ENCODE data around the gene ARL4A.
"Not testable (repeated sequence)": the region's sequence is repeated elsewhere in the genome, so short reads cannot be mapped to it uniquely, and the experiment has no call there.

The ARL4A gene

DNA sequence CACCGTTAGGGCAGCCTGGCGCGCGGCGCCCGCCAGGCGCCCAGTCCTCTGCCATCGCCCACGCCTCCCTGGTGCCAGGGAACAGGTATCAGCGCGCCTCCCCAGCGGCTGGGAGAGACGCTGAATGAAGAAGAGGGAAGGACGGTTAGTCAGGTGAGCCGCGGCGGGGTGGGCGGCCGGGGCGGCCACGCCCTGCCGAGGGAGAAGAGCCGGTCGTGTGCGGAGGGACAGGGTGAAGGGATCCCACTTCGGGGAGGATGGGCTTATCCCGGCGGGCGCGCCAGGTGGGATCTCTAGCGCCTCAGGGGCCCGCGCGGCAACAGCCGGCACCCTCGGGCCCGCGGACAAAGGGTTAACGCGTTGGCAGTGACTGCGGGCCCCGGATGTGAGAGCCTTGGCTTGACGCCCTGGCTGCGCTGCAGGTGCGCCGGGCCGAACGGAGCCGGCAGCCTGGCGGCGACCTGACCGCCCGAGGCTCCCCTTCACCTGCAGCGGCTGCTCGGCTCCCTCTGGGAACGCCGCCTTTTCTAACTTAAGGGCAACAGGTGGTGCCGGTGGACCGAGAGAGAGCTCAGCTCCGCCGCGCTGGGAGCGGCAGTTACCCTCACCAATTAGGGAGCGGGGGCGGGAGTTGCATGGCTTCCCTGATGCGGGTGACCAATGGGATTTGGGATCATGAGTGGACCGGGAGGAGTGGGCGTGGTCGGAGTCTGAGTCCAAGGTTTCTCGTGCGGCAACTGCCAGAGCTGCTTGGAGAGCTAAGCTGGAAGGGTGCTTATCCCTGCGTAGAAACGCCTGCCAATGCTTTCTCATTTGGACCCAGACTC, at the start of gene ARL4A:
ARL4A (plus strand) TSS at position 743 of the 827 bp plus-strand sequence. CDS start 622 bp downstream, outside the sequence.
- peak; percentile 96 for DNase-seq

GRCh38 chr7:12637819-12638592, 49.4 kb upstream of the ARL4A start:
- DNase-seq = peak; percentile 11

GRCh38 chr7:12638851-12639456, 48.5 kb upstream of the ARL4A start:
- peak; percentile 51 for DNase-seq

- peak; percentile 42 for DNase-seq
Observed at GRCh38 chr7:12640299-12641096, 46.9 kb upstream of the ARL4A start.

- no peak for DNase-seq
Observed at GRCh38 chr7:12641196-12641595, 46.2 kb upstream of the ARL4A start.

DNA sequence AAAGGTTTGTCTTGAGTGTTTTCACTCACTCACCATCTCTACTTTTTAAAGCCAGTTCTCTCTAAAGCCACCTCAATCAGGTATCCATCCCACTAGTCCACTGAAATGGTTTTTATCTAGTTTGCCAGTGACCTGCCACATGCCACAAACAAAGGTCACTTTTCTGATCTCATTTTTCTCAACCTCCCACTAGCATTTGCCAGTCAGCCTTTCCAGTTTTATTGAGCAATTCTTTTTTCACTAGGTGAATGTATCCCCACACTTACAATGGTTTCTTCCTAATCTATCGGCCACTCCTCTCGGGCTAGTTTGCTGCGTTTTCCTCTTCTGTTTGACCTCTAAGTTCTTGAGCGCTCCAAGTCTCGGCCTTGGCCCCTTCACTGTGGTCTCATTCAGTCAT, 44.9 kb upstream of the ARL4A start:
- DNase-seq = no peak

DNA sequence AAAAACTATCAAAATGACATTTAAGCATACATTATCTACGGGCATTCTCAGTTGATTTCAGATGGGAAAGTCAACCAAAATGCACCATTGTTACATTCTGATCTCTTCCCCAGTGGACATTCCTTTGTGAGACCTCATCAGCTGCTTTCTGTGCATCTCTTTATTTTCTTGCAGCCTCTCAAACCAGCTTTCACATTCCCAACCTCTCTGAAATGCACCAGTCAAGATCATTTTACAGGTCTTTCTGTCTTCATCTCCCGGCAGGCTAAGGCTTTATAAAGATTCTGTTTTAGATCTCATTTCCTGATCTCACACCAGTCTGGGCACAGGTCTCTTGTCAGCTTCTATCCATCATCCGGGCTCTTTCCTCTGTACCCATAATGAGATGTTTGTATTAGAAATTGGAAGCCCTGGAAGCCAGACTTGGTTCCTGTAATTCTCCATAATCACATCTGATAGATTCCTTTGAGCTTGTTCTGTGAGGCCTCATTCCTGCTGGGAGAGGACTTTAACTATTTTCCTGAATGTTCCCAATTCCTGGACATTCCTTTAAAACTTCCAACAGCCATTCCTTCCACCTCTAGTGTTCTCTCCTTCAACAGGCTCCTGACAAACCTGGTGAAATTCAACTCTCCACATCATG, 44.3 kb upstream of the ARL4A start:
- no peak for DNase-seq

- DNase-seq = no peak
Observed at GRCh38 chr7:12643644-12644043, 43.8 kb upstream of the ARL4A start.

GRCh38 chr7:12645212-12645611, 42.2 kb upstream of the ARL4A start:
- not testable (repeated sequence) for DNase-seq

DNA sequence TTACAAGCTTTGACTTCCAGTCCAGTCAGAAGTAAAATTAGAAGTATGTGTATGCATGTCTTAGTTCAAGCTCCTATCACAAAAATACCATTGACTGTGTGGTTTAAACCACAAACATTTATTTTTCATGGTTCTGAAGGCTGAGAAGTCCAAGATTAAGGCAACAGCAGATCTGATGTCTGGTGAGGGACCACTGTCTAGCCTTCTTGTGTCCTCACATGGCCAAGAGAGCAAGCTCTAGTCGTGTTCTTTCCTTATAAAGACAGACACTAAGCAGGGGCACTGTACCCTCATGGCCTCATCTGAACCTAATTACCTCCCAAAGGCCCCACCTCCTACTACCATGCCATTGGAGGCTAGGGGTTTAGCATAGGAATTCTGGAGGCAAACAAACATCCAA, 41.3 kb upstream of the ARL4A start:
- DNase-seq = no peak

GRCh38 chr7:12647364-12648219, 39.8 kb upstream of the ARL4A start:
- no peak for DNase-seq

- DNase-seq = no peak
Observed at GRCh38 chr7:12648704-12649261, 38.6 kb upstream of the ARL4A start.

DNA sequence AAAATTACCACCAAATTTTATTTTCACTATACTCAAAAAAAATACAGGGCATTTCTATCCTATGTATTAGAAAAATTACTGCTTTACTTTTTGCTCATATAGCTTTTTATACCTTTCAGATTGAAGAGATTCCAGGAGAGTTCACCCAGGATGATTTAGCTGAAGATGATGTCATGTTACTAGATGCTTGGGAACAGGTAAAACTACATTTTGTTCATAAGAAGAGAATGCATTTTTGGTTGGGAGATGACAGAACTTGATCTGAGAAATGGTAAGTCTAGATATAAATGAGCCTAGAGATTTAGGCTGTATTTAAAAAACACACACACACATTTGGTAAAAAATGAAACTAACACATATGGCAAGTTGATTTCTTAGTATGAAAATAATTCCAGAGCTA, 38.1 kb upstream of the ARL4A start:
- DNase-seq = no peak

- DNase-seq = no peak
Observed at GRCh38 chr7:12650080-12650479, 37.4 kb upstream of the ARL4A start.

DNA sequence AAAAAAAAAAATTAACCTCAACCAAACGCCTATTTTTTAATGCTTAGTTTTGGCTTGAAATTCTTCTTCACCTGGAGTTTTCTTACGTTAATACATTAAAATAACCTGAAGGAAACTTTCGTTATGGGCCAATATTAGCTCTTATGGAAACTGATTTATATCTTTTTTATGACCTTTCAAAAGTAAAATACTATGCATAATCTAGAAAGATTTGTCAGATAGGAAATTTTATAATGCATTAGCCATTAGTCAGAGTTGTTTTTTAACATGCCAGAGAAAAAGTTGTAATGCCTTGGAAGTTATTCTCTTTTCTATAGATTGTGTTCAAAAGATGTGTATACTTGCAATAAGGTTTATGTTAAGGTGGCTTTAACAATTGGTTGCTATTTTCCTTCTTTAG, 34.3 kb upstream of the ARL4A start:
- DNase-seq = no peak

DNA sequence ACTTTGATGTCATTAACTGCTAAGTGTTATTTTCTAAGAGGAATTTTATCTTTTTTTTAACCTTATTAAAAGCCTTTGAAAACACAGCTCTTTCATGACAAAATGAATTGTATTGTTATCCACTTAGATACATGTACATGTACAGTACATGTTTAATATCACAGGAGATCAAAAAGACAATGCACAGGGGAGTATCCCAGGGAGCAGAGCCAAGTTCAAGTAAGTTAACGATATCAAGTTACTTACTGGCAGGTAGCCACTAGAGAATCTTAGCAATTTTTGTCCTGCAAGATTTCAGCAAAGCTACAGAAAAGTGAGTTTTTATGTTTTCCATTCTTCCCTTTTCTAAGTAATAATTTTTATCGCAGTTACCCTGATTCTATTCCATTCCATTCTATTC, 33.9 kb upstream of the ARL4A start:
- DNase-seq = no peak

DNA sequence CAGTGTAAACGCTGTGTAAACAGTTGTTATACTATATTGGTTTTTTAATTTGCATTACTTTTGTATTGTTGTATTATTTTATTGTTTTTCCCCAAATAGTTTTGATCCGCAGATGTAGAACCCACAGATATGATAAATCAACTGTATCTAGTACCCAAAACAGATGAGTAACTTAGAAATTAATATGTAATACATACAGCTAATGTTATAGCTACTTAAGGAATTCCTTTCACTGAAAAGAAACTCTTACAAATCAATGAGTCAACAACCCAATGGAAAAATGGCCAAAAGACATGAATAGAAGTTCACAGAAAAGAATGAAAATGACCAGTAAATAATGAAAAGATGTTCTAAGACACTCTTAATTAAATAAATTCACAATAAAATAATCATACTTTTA, 32.3 kb upstream of the ARL4A start:
- DNase-seq = no peak

DNA sequence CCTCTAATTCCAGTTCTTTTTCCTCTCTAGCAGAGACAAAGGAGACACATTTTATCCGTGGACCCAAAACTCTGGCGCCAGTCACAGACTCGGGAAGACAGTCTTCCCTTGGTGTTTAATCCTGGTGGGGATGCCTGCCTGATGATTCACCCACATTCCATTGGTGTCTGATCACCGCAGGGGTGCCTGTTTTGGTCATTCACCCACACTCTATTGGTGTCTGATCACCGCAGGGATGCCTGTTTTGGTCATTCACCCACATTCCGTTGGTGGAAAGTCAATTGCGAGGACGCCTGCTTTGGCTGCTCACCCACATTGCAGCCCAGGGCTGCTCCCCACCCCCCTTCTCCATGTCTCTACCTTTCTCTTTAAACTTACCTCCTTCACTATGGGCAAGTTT, 27.0 kb upstream of the ARL4A start:
- DNase-seq = not testable (repeated sequence)

GRCh38 chr7:12660986-12661385, 26.4 kb upstream of the ARL4A start:
- not testable (repeated sequence) for DNase-seq

GRCh38 chr7:12661581-12661980, 25.9 kb upstream of the ARL4A start:
- DNase-seq = no peak

Data from NCI-H2227 treated with DMSO at 0.1 percent for 48 hours (cell line).